ENCODE data around the gene ZNF385D.
A peak's percentile ranks its signal among the peaks of the same experiment; 100 is the strongest.

The ZNF385D gene

DNA sequence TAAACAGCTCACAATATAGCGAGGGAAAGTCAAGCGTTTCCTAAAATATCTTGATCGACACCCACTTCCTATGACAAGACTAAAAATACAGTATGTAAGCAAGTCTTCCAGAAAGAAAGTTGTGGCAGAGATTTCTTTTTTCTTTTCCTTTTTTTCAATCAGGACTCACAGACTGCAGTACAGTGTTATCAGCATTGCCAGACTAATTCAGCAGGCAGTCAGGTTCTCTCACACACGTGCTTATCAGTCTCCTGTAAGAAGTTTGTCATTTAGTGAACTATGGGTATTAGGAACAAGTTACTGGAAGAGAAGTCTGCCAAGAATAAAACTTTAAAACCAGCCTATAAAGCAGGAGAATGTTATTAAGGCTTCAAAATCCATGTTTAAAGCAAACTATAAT lies 32.8 kb upstream of the ZNF385D start:
- Histone ChIP-seq H3K36me3 (ENCODE audit: control insufficient read depth, low read depth, low read length) (no peaks in the 10 kb centered on the region), H3K27me3 (ENCODE audit: control insufficient read depth, insufficient read depth, low read length) (no peaks in the 10 kb centered on the region), H3K9me3 (ENCODE audit: control insufficient read depth, low read depth, low read length) (no peaks in the 10 kb centered on the region), H3K9ac (ENCODE audit: low read length) (no peak overlapping the region), H3K27ac (ENCODE audit: low read length) (no peak overlapping the region), H3K4me3 (ENCODE audit: low read length) (no peak overlapping the region), H3K4me1 (ENCODE audit: control insufficient read depth, low read depth, low read length) (no peaks in the 10 kb centered on the region)

DNA sequence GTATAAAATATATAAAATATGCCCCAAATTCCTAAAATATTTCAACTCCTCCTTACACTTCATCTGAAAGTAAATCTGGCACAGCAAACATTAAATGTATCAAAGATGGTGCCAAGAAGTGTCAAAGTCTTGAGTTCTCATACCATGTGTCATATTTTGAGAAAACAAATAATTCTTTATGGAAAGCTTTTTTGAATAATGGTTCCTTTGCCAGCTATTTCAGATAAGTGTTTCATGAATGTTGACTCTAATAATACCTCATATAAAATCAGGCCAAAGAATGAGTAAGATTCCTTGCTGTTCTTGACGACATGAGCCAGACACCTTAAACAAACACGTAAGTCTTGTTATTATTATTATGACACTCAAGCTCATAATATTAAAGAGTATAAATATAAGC lies 30.3 kb upstream of the ZNF385D start:
- H3K4me3 ChIP-seq (ENCODE audit: low read length), result no peak overlapping the region
- H3K27ac ChIP-seq (ENCODE audit: low read length), result no peak overlapping the region
- H3K36me3 ChIP-seq (ENCODE audit: control insufficient read depth, low read depth, low read length), result no peaks in the 10 kb centered on the region
- H3K9ac ChIP-seq (ENCODE audit: low read length), result no peak overlapping the region
- H3K4me1 ChIP-seq (ENCODE audit: control insufficient read depth, low read depth, low read length), result no peaks in the 10 kb centered on the region
- H3K9me3 ChIP-seq (ENCODE audit: control insufficient read depth, low read depth, low read length), result no peaks in the 10 kb centered on the region
- H3K27me3 ChIP-seq (ENCODE audit: control insufficient read depth, insufficient read depth, low read length), result no peaks in the 10 kb centered on the region

DNA sequence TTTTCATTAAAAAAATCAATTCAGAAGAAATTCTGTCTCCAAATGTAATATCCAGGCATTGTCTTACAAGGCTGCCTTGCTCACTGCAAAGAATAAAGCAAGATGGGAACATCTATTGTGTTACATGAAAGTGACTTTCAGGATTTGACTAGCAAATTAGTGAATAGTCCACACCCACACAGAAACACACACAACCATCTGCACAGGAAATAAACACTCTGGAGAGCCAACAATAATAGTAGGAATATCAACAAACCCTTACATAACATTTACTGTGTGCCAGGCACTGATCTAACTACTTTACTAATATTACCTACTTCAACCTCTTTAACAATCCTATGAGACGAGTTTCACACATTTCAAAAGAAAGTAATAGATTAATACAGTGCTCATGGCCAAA lies 28.9 kb upstream of the ZNF385D start:
- Histone ChIP-seq H3K36me3 (ENCODE audit: control insufficient read depth, low read depth, low read length) (no peaks in the 10 kb centered on the region), H3K4me3 (ENCODE audit: low read length) (no peak overlapping the region), H3K4me1 (ENCODE audit: control insufficient read depth, low read depth, low read length) (no peaks in the 10 kb centered on the region), H3K27ac (ENCODE audit: low read length) (no peak overlapping the region), H3K27me3 (ENCODE audit: control insufficient read depth, insufficient read depth, low read length) (no peaks in the 10 kb centered on the region), H3K9me3 (ENCODE audit: control insufficient read depth, low read depth, low read length) (no peaks in the 10 kb centered on the region), H3K9ac (ENCODE audit: low read length) (no peak overlapping the region)

DNA sequence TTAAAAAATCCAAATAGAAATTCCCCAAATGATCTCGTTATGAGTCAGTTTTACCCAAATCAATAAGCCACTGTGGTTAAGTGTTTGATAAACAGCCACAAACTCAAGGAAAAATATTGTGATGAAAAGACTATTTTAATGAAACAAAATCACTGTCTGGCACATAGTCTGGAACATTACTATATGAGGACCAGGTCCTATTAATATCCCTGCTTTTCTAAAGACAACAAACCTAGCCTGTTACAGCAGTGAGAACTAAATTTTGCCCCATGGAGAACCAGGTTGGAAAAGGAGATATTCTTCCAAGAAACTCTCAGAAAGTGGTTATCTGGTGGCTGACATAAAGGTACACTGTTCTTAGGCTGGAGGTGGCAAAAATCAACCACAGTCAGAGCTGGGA lies 27.7 kb upstream of the ZNF385D start:
- Histone ChIP-seq H3K27ac (ENCODE audit: low read length) (no peak overlapping the region), H3K4me3 (ENCODE audit: low read length) (no peak overlapping the region), H3K4me1 (ENCODE audit: control insufficient read depth, low read depth, low read length) (no peaks in the 10 kb centered on the region), H3K27me3 (ENCODE audit: control insufficient read depth, insufficient read depth, low read length) (no peaks in the 10 kb centered on the region), H3K9me3 (ENCODE audit: control insufficient read depth, low read depth, low read length) (no peaks in the 10 kb centered on the region), H3K9ac (ENCODE audit: low read length) (no peak overlapping the region), H3K36me3 (ENCODE audit: control insufficient read depth, low read depth, low read length) (no peaks in the 10 kb centered on the region)

DNA sequence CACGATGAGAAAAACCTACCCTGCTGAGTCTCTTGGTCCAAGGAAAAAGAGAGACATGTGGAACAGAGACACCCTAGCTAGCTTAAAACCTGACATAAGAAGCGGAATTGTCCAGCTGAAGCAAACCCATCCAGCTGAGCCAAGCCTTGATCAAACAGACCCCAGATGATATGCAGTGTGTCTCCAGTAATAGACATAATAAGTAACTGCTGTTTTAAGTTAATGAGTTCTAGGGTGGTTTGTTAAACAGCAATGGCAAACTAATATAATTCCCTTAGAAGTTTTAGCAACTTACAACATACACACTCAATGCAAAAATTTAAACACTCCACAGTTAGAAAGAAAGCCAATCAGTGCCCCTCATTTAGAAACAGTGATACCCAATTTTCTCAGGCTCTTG lies 26.8 kb upstream of the ZNF385D start:
- Histone ChIP-seq H3K4me1 (ENCODE audit: control insufficient read depth, low read depth, low read length) (no peaks in the 10 kb centered on the region), H3K4me3 (ENCODE audit: low read length) (no peak overlapping the region), H3K27ac (ENCODE audit: low read length) (no peak overlapping the region), H3K9me3 (ENCODE audit: control insufficient read depth, low read depth, low read length) (no peaks in the 10 kb centered on the region), H3K9ac (ENCODE audit: low read length) (no peak overlapping the region), H3K36me3 (ENCODE audit: control insufficient read depth, low read depth, low read length) (no peaks in the 10 kb centered on the region), H3K27me3 (ENCODE audit: control insufficient read depth, insufficient read depth, low read length) (no peaks in the 10 kb centered on the region)

DNA sequence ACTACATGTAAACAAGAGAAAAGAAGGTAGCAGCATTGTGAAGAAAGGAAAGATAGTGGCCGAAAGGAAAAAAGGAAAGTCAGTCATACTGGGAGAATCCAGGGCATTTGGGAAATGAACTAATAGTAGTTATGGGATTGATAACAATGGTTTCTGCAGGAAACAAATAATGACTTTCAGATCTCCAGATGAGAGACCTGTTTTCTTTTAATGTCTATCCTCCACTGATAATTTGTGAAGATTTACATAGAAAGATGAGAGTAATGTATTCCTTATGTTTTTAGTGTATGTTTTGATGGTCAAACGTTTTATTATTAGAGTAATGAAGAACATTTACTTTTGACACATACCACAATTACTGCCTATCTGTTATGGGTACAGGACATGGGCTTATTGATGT lies 15.0 kb upstream of the ZNF385D start:
- Histone ChIP-seq H3K36me3 (ENCODE audit: control insufficient read depth, low read depth, low read length) (no peaks in the 10 kb centered on the region), H3K4me1 (ENCODE audit: control insufficient read depth, low read depth, low read length) (no peaks in the 10 kb centered on the region), H3K9ac (ENCODE audit: low read length) (no peak overlapping the region), H3K4me3 (ENCODE audit: low read length) (no peak overlapping the region), H3K27me3 (ENCODE audit: control insufficient read depth, insufficient read depth, low read length) (no peaks in the 10 kb centered on the region), H3K27ac (ENCODE audit: low read length) (no peak overlapping the region), H3K9me3 (ENCODE audit: control insufficient read depth, low read depth, low read length) (no peaks in the 10 kb centered on the region)

DNA sequence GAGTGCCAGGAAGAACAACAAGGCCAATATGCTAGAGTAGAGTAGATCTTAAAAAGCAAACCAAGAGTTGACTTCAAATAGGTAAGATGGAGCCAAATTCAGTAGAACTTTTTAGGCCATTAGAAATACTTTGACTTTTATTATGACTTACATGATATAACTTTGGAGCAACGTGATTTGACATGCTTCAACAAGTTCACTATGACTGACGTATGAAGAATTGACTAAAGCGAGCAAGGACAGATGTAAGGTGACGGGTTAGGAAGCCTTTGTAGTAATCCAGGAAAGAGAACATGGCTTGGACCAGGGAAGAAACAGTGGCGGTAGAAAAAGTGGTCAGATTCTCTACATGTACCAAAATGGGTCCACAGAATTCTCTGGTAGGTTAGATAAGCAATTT lies 4.9 kb upstream of the ZNF385D start:
- H3K4me3 ChIP-seq (ENCODE audit: low read length), result no peak overlapping the region
- no peaks in the 10 kb centered on the region for H3K9me3 ChIP-seq (ENCODE audit: control insufficient read depth, low read depth, low read length)
- no peak overlapping the region for H3K9ac ChIP-seq (ENCODE audit: low read length)
- H3K36me3 ChIP-seq (ENCODE audit: control insufficient read depth, low read depth, low read length), result no peaks in the 10 kb centered on the region
- H3K27ac ChIP-seq (ENCODE audit: low read length), result no peak overlapping the region
- no peaks in the 10 kb centered on the region for H3K27me3 ChIP-seq (ENCODE audit: control insufficient read depth, insufficient read depth, low read length)
- no peaks in the 10 kb centered on the region for H3K4me1 ChIP-seq (ENCODE audit: control insufficient read depth, low read depth, low read length)

DNA sequence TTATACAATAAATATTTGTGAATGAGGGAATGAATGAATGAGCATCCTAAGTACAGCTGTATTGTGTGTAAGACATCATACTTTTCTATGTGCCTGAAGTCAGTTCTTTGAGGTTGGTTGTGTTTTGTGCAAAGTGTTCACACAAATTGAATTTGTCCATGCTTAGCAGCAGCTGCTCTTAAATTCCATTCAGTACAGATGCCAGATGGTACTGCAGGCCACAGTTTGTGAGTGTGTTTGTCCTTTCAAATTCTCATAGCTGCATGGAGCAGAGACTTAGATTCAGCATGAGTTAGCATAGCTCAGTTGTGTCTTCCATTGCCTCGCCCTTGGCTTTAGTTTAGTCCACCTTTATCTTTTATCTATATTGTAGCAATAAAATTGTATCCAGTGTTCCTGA lies 3.8 kb upstream of the ZNF385D start:
- no peak overlapping the region for H3K9ac ChIP-seq (ENCODE audit: low read length)
- H3K27ac ChIP-seq (ENCODE audit: low read length), result no peak overlapping the region
- no peaks in the 10 kb centered on the region for H3K9me3 ChIP-seq (ENCODE audit: control insufficient read depth, low read depth, low read length)

DNA sequence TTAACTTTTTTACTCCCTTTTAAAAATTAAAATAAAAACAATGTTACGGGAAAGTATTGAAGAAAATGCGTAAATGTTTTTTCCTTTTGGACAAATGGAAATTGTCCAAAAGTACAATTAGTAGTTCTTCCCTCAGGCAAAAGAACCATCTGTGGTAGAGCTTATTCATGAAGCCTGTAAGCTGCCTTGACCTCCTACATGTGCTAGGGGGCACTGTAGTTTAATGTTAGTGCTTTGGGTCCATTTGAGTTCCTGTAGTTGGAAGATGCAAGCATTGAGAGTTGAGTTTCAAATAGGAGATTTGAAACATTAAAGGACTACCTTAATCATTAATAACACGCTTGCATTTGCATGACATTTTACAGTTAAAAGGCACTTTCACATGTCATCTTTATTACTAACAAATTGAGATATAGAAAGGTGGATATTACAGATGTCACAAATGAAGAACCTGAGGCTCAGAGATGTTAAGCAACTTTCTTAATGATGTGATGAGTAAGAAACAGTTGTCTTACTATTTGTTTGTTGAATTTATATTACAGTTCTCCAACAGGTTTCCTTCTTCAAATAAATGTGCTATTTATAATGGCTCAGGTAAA lies 1.8 kb upstream of the ZNF385D start:
- no peaks in the 10 kb centered on the region for H3K36me3 ChIP-seq (ENCODE audit: control insufficient read depth, low read depth, low read length)
- no peaks in the 10 kb centered on the region for H3K9me3 ChIP-seq (ENCODE audit: control insufficient read depth, low read depth, low read length)
- H3K27ac ChIP-seq (ENCODE audit: low read length), result no peak overlapping the region
- no peak overlapping the region for H3K9ac ChIP-seq (ENCODE audit: low read length)
- peaks cover 13% of the 10 kb centered on the region for H3K27me3 ChIP-seq (ENCODE audit: control insufficient read depth, insufficient read depth, low read length)
- no peaks in the 10 kb centered on the region for H3K4me1 ChIP-seq (ENCODE audit: control insufficient read depth, low read depth, low read length)
- H3K4me3 ChIP-seq (ENCODE audit: low read length), result no peak overlapping the region

More for the DNA sequence above, 3.8 kb upstream of the ZNF385D start:
- H3K27me3 ChIP-seq (ENCODE audit: control insufficient read depth, insufficient read depth, low read length), result peaks cover 7% of the 10 kb centered on the region
- no peaks in the 10 kb centered on the region for H3K36me3 ChIP-seq (ENCODE audit: control insufficient read depth, low read depth, low read length)
- no peaks in the 10 kb centered on the region for H3K4me1 ChIP-seq (ENCODE audit: control insufficient read depth, low read depth, low read length)
- H3K4me3 ChIP-seq (ENCODE audit: low read length), result no peak overlapping the region

DNA sequence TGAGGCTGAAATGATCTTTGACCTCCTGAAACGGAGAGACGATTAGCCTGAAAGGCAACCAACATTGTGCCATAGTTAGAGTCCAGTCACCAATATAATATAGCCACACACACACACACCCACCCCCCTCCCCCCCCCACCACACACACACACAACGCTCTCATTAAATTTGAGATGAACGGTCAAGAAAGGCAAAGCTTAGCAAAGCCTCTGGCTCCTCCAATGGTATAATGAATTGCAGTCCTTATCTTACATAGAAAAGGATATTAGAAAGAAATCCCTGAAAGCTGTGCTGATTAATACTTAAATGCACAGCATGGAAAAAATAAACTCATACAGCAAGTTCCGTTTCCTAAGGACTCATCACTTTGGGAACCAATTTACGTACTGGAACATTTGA lies 876 bp upstream of the ZNF385D start:
- Histone ChIP-seq H3K27ac (ENCODE audit: low read length) (no peak overlapping the region), H3K36me3 (ENCODE audit: control insufficient read depth, low read depth, low read length) (no peaks in the 10 kb centered on the region)

DNA sequence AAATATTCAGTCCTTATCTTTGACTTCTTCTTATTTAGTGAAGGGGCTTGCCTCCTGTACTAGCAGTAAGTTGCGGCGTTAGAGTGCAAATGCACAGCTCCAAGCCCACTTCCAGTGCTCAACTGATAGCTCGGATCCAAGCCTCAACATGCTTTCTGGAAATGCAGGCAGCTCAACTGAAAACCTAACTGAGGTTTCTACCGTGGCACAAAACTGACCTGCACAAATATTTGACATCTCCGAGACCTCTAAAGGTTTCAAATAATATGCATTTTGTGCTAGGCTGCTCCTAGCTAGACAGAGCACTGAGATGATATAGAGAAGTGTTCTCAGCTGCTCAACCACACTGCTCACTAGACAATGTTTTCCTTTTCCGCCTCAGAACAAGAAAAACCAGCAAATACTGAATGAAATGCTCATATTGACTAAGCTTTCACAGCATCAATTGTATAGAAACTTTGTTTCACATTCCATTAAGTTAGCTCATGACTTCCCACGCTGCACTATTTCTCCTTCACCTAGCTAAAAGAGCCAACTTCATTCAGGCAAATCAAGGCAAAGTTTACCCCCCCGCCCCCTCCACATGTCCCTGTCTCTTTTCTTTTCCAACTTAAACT lies 822 bp downstream of the ZNF385D start:
- Histone ChIP-seq H3K4me1 (ENCODE audit: control insufficient read depth, low read depth, low read length) (no peaks in the 10 kb centered on the region), H3K9ac (ENCODE audit: low read length) (peak overlapping the region; percentile 76), H3K4me3 (ENCODE audit: low read length) (peak overlapping the region; percentile 85), H3K9me3 (ENCODE audit: control insufficient read depth, low read depth, low read length) (no peaks in the 10 kb centered on the region), H3K27ac (ENCODE audit: low read length) (no peak overlapping the region), H3K27me3 (ENCODE audit: control insufficient read depth, insufficient read depth, low read length) (peaks cover 13% of the 10 kb centered on the region), H3K36me3 (ENCODE audit: control insufficient read depth, low read depth, low read length) (no peaks in the 10 kb centered on the region)

More for the DNA sequence above, 876 bp upstream of the ZNF385D start:
- Histone ChIP-seq H3K9me3 (ENCODE audit: control insufficient read depth, low read depth, low read length) (no peaks in the 10 kb centered on the region), H3K9ac (ENCODE audit: low read length) (peak overlapping the region; percentile 76), H3K4me1 (ENCODE audit: control insufficient read depth, low read depth, low read length) (no peaks in the 10 kb centered on the region), H3K4me3 (ENCODE audit: low read length) (peak overlapping the region; percentile 85), H3K27me3 (ENCODE audit: control insufficient read depth, insufficient read depth, low read length) (peaks cover 13% of the 10 kb centered on the region)

DNA sequence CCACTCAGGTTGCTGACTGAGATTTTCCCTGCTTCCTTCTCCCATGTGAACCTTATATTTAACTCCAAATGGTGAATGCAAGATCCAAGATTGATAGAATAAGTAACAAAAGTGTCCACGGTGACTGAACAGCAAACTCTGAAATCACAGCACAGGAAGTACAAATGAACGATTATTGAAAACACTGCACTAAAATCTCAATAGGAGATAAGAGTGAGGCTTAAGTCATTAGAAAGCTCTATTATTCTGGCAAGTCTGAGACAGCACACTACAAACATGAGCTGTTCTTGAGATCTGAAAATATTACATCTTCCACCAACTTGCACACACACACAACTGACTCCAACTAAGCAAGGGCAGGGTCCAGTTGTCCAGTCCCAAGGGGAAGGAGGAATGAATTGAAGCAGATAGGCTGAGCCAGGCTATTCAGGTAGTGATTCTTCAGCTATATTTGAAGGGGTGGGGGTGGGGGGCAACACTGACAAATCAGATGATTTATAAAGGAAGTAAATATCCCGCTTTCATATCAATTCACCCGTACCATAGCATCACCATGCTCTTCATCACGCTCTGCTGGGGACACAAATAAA lies 2.9 kb downstream of the ZNF385D start:
- H3K9me3 ChIP-seq (ENCODE audit: control insufficient read depth, low read depth, low read length), result no peaks in the 10 kb centered on the region
- no peak overlapping the region for H3K27ac ChIP-seq (ENCODE audit: low read length)
- H3K4me3 ChIP-seq (ENCODE audit: low read length), result no peak overlapping the region
- H3K27me3 ChIP-seq (ENCODE audit: control insufficient read depth, insufficient read depth, low read length), result peaks cover 13% of the 10 kb centered on the region
- no peaks in the 10 kb centered on the region for H3K4me1 ChIP-seq (ENCODE audit: control insufficient read depth, low read depth, low read length)
- no peaks in the 10 kb centered on the region for H3K36me3 ChIP-seq (ENCODE audit: control insufficient read depth, low read depth, low read length)
- no peak overlapping the region for H3K9ac ChIP-seq (ENCODE audit: low read length)
